UCSD-AML1 (cell line): Measurements from ENCODE around the gene B3GNT2.
"Not testable (repeated sequence)": the region's sequence is repeated elsewhere in the genome, so short reads cannot be mapped to it uniquely, and the experiment has no call there.

Source experiments
- DNase-seq: peaks from one replicate; lab custom pipeline; 2025; ENCODE audit not compliant: unreplicated experiment; lab: John Stamatoyannopoulos, UW

Gene B3GNT2

GRCh38 chr2:62195421-62196277, at the start of gene B3GNT2:
Gene B3GNT2, plus strand, starts transcription at chr2:62196115. Its CDS starts 26,106 bp downstream, at chr2:62222221.
- DNase-seq, result peak; percentile 86

GRCh38 chr2:62146790-62147189, 49.1 kb upstream of the B3GNT2 start:
- DNase-seq, result not testable (repeated sequence)

GRCh38 chr2:62147610-62148301, 48.2 kb upstream of the B3GNT2 start:
- DNase-seq, result no peak

- DNase-seq, result no peak
These were observed 46.2 kb upstream of the B3GNT2 start for GRCh38 chr2:62149708-62150107.

GRCh38 chr2:62150597-62151305, 45.2 kb upstream of the B3GNT2 start:
- no peak for DNase-seq

- DNase-seq, result no peak
These were observed 44.6 kb upstream of the B3GNT2 start for GRCh38 chr2:62151306-62151638.

GRCh38 chr2:62152000-62152399, 43.9 kb upstream of the B3GNT2 start:
- DNase-seq, result no peak

- DNase-seq, result no peak
These were observed 38.9 kb upstream of the B3GNT2 start for GRCh38 chr2:62156861-62157496.

GRCh38 chr2:62158444-62159121, 37.3 kb upstream of the B3GNT2 start:
- no peak for DNase-seq

- not testable (repeated sequence) for DNase-seq
These were observed 35.2 kb upstream of the B3GNT2 start for GRCh38 chr2:62160691-62161090.

GRCh38 chr2:62163106-62163831, 32.6 kb upstream of the B3GNT2 start:
- DNase-seq, result no peak

- no peak for DNase-seq
These were observed 32.1 kb upstream of the B3GNT2 start for GRCh38 chr2:62163834-62164233.

- no peak for DNase-seq
These were observed 20.2 kb upstream of the B3GNT2 start for GRCh38 chr2:62175728-62176127.

- peak; percentile 22 for DNase-seq
These were observed 19.1 kb upstream of the B3GNT2 start for GRCh38 chr2:62176801-62177200.

GRCh38 chr2:62177392-62178049, 18.4 kb upstream of the B3GNT2 start:
- no peak for DNase-seq

GRCh38 chr2:62178741-62179271, 17.1 kb upstream of the B3GNT2 start:
- no peak for DNase-seq

- peak; percentile 45 for DNase-seq
These were observed 14.9 kb upstream of the B3GNT2 start for GRCh38 chr2:62180975-62181374.

GRCh38 chr2:62181843-62182242, 14.1 kb upstream of the B3GNT2 start:
- no peak for DNase-seq

- DNase-seq, result no peak
These were observed 11.2 kb upstream of the B3GNT2 start for GRCh38 chr2:62184512-62185230.
